GM18858 (cell line): ENCODE data around the gene PLEKHG7.
"Not testable (repeated sequence)": the region's sequence is repeated elsewhere in the genome, so short reads cannot be mapped to it uniquely, and the experiment has no call there.

Experiments
- ATAC-seq: cut with Tn5 transposase; IDR thresholded peaks from one replicate; pipeline ENCODE4 v1.9.1; 2021; ENCODE audit not compliant: unreplicated experiment

PLEKHG7 gene

GRCh38 chr12:92794356-92794755 lies 91.6 kb downstream of the PLEKHG7 start:
- not testable (repeated sequence) for ATAC-seq

- ATAC-seq: no peak
These were observed 92.0 kb downstream of the PLEKHG7 start for GRCh38 chr12:92794814-92795213.

GRCh38 chr12:92796650-92797049 lies 93.9 kb downstream of the PLEKHG7 start:
- ATAC-seq: no peak

GRCh38 chr12:92802906-92803305 lies 100.1 kb downstream of the PLEKHG7 start:
- no peak for ATAC-seq

GRCh38 chr12:92803903-92804302 lies 101.1 kb downstream of the PLEKHG7 start:
- no peak for ATAC-seq

GRCh38 chr12:92810370-92810769 lies 107.6 kb downstream of the PLEKHG7 start:
- ATAC-seq: no peak

- no peak for ATAC-seq
These were observed 111.8 kb downstream of the PLEKHG7 start for GRCh38 chr12:92814584-92814983.

- ATAC-seq: no peak
These were observed 118.4 kb downstream of the PLEKHG7 start for GRCh38 chr12:92821142-92821541.
